GM12801 (cell line): ENCODE data around the gene PRR14.
A peak's percentile ranks its signal among the peaks of the same experiment; 100 is the strongest.

Experiments used
- TF ChIP-seq, protein P1 (sequence below): IDR thresholded peaks from one replicate; pipeline ENCODE4 v1.5.1; 2011; ENCODE audit warnings: control low read depth; ENCODE audit not compliant: insufficient read length; ENCODE audit errors: extremely low read depth

Gene PRR14

DNA sequence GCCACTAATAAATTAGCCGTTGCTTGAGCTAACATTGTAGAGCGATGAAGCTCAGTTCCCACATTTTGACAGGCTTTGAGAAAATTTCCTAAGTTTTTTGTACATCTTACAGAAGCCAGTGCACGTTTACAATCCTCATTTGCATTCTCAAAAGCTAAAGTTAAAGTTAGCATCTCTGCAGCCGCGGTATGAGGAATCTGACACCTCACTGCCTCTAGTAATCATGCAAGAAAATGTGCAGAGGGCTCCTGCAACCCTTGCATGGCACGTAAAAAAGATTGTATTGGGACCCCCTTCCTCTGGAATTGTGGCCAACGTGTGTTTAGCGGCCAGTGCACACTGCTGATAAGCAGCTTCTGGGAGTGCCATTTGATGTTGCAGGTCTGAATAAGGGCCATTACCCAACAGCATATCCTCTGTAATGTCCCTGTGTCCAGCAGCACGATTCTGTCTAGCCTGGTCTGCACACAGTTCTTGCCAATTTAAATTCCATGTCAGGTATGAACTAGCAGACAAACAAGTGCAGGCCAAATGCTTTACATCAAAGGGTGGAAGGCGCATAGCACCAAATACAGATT, 28.2 kb upstream of the PRR14 start:
- TF ChIP-seq, protein P1, sequence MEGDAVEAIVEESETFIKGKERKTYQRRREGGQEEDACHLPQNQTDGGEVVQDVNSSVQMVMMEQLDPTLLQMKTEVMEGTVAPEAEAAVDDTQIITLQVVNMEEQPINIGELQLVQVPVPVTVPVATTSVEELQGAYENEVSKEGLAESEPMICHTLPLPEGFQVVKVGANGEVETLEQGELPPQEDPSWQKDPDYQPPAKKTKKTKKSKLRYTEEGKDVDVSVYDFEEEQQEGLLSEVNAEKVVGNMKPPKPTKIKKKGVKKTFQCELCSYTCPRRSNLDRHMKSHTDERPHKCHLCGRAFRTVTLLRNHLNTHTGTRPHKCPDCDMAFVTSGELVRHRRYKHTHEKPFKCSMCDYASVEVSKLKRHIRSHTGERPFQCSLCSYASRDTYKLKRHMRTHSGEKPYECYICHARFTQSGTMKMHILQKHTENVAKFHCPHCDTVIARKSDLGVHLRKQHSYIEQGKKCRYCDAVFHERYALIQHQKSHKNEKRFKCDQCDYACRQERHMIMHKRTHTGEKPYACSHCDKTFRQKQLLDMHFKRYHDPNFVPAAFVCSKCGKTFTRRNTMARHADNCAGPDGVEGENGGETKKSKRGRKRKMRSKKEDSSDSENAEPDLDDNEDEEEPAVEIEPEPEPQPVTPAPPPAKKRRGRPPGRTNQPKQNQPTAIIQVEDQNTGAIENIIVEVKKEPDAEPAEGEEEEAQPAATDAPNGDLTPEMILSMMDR: no peak

DNA sequence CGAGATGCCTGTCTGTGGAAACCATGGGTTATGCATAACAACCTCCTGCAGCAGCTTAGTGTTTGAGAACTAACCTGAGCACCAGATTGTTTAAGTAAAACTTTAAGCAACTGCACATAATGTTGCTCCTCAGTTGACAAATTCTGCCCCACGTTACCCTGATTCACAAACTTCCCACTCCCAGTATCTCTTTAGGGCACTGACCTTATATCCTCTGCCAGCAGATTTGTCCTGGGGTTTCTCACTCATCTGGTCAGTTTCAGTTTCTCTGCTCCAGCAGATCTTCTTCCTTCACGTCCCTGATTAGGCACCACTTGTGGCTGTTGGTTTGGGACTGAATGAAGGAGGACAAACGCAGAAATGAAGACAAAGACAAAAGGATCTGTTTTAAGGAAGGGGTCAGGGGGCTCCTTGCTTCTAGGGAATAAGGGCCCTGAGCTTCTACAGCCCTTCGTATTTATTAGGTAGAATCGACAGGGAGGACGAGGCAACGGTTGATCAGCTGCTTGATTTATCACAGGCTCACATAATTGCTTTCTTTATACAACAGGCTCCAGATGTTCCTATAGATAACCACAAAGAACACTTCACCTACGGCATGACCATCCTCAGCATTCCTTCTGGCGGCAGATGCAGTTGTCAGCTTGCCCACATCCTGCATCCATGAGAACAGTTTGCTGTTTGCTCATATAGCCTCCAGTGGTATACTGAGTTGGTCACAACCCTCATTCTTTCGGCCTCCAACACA, 27.1 kb upstream of the PRR14 start:
- TF ChIP-seq, protein P1: no peak

DNA sequence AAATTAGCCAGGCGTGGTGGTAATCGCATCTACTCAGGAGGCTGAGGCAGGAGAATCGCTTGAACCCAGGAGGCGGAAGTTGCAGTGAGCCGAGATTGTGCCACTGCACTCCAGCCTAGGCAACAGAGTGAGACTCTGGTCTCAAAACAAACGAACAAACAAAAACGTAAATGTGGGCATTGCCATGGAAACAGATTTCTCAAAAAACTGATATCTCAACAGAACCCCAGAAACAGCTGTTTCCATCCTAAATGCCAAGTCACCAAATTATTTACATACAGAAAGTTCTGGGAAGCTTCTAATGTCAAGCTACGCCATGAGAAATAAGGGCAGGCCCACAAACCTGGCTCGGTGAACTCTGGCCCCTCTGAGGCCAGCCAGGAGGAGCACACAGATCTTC, 24.5 kb upstream of the PRR14 start:
- TF ChIP-seq, protein P1: no peak

DNA sequence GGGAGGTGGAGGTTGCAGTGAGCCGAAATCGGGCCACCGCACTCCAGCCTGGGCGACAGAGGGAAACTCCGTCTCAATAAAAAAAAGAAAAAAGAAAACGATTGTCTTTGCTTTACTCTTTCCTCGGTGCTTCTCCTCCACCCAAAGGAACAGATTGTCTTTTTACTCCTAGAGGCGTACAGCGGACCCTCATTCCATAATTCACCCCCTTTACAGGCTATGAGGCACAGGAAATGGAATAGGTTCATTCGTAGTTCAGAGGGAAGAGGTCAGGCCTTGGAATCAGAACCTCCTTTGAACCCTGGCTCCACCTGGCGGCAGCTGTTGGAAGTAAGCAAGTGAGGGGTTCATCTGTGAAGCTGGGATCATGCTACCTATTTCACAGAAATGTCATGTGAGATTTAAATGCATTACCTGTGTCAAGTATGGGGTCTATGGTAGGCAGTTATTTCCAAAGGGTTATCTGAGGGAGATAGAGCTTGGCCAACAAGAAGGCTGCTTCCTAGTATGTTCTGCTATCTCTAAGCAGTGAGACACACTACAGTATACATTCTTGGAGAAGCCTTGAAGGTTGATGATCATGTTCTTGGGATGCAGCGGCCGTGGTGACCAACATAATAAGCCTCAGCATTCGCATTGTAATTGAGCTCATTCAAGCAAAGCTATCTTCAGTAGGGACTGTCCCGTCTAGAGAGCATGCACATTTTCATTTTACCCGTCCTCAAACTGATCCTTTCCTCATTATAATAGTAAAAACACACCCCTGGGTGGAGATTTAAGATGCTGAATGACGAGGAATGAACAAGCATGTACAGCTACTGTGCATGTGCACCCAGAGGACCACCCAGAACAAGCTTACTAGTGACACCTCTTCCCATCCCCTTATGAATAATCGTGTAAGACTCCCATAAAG, 21.9 kb upstream of the PRR14 start:
- TF ChIP-seq, protein P1: peak; percentile 30

DNA sequence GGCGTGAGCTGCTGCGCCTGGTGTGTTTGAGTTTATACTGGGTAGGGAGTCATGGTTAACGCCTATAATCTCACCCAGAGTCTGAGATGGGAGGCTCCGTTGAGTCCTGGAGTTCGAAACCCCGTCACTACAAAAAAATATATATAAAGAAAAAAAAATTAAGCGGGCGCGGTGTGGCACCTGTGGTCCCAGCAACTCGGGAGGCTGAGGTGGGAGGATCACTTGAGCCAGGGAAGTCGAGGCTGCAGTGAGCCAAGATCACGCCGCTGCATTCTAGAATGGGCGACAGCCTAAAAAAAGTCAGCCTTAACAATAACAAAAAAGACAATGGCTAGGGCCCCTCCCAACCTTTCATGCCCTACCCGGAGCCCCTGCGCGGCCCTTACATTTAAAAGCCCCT, 17.2 kb upstream of the PRR14 start:
- TF ChIP-seq, protein P1: no peak

DNA sequence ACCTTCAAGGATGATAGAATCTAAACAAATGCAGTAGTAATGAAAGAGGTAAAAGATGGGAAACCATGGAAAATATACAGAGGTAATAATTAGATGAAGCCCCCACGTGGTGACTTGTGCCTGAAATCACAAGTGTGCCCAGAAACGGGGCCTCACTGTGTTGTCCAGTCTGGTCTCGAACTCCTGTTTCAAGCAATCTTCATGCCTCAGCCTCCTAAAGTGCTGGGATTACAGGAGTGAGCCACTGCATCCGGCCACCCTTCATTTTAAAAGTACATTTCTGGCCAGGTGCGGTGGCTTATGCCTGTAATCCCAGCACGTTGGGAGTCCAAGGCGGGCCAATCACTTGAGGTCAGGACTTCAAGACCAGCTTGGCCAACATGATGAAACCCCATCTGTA, 14.2 kb upstream of the PRR14 start:
- TF ChIP-seq, protein P1: no peak

DNA sequence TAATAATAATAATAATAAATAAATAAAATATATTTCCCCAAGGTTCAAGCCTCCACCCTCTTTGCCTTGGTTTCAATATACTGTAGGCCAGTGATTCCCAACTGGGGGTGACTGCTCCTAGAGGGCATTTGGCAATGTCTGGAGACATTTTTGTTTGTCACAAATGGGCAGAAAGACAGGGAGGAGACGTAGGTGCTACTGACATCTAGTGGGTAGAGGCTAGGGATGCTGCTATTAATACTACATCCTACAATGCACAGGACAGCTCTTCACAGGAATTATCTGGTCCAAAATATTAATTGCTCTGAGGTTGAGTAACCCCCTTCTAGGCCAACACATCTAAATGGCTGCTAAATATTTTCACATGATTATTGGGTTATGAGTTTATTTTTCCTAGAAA, 12.8 kb upstream of the PRR14 start:
- TF ChIP-seq, protein P1: no peak
